SK-N-SH (cell line): Measurements from ENCODE around the gene IL1R1. TPM values are rescaled to one million over a fixed set of nuclear protein-coding genes. Genes with fewer than 3 reads are reported as not detected.
"Not testable (repeated sequence)": the region's sequence is repeated elsewhere in the genome, so short reads cannot be mapped to it uniquely, and the experiment has no call there.

Experiments used
- CTCF ChIA-PET: fragments of 300-600, 350-600 bp; formaldehyde crosslinking; extraction: SDS; loops from one replicate; lab custom pipeline; 2021; lab: Yijun Ruan, JAX
- POLR2A ChIA-PET: fragments of 350-600 bp; sonication (Branson Sonifier 250); formaldehyde crosslinking; extraction: SDS; loops from one replicate; lab custom pipeline; 2020; ENCODE audit warnings: antibody characterized with exemption, inconsistent platforms; lab: Yijun Ruan, JAX
- DNase-seq: peaks from one replicate; pipeline ENCODE4 v3.0.0; 2012
- H2AFZ ChIP-seq: fragments of 200-600 bp; sonication (generic); 2 replicates; pipeline ENCODE4 v1.8.1; 2016; ENCODE audit warnings: antibody characterized with exemption, mild to moderate bottlenecking, low read depth
- H3F3A ChIP-seq: fragments of 200-600 bp; sonication (generic); replicated peaks from 2 replicates; pipeline ENCODE3; 2016; ENCODE audit warnings: antibody characterized with exemption, mild to moderate bottlenecking; ENCODE audit not compliant: insufficient read depth
- H3K27ac ChIP-seq, 2 experiments: fragments of 200-500 bp in 1 of 2; fragments of 200-600 bp in 1 of 2; sonication (Bioruptor generic) in 1 of 2; sonication (generic), shearing (Covaris generic) in 1 of 2; 2 replicates each; pipeline versions ENCODE4 v1.5.1 to v1.6.1; 2014 to 2016; ENCODE audit warnings: low read depth in 2 of 2, inconsistent platforms in 1 of 2, low read length in 1 of 2, mild to moderate bottlenecking in 1 of 2, mixed read lengths in 1 of 2
- H3K27me3 ChIP-seq: fragments of 200-600 bp; sonication (generic), shearing (Covaris generic); 2 replicates; pipeline ENCODE4 v1.6.1; 2016; ENCODE audit warnings: mixed run types; ENCODE audit not compliant: insufficient read depth
- H3K36me3 ChIP-seq, 2 experiments: fragments of 200-500 bp in 1 of 2; fragments of 200-600 bp in 1 of 2; sonication (Bioruptor generic) in 1 of 2; sonication (generic) in 1 of 2; replicated peaks in 1 of 2; 2 replicates each; pipeline versions ENCODE3 to v1.5.1; 2014 to 2016; ENCODE audit warnings: low read length in 1 of 2, mild to moderate bottlenecking in 1 of 2; ENCODE audit not compliant: insufficient read depth in 2 of 2, control insufficient read depth in 1 of 2
- H3K4me1 ChIP-seq, 2 experiments: fragments of 200-500 bp in 1 of 2; fragments of 200-600 bp in 1 of 2; sonication (Bioruptor generic) in 1 of 2; sonication (generic), shearing (Covaris generic) in 1 of 2; 2 replicates each; pipeline versions ENCODE4 v1.5.1 to v1.6.1; 2014 to 2016; ENCODE audit warnings: low read depth in 1 of 2, low read length in 1 of 2, mixed run types in 1 of 2; ENCODE audit not compliant: insufficient read depth in 2 of 2, control insufficient read depth in 1 of 2
- H3K4me2 ChIP-seq: fragments of 200-600 bp; sonication (generic), shearing (Covaris generic); 2 replicates; pipeline ENCODE4 v1.6.1; 2017; ENCODE audit warnings: mixed run types
- H3K4me3 ChIP-seq, 2 experiments: fragments of 200-500 bp in 1 of 2; fragments of 200-600 bp in 1 of 2; sonication (Bioruptor generic) in 1 of 2; sonication (generic), shearing (Covaris generic) in 1 of 2; 2 replicates each; pipeline versions ENCODE4 v1.5.1 to v1.8.1; 2014 to 2016; ENCODE audit warnings: low read depth in 2 of 2, inconsistent platforms in 1 of 2, low read length in 1 of 2, mild to moderate bottlenecking in 1 of 2, mixed read lengths in 1 of 2, moderate library complexity in 1 of 2
- H3K79me2 ChIP-seq: fragments of 200-600 bp; sonication (generic); 2 replicates; pipeline ENCODE4 v1.8.1; 2017; ENCODE audit warnings: mild to moderate bottlenecking; ENCODE audit not compliant: insufficient read depth
- H3K9ac ChIP-seq: fragments of 200-600 bp; sonication (generic); 2 replicates; pipeline ENCODE4 v1.6.1; 2017; ENCODE audit warnings: mixed run types
- H3K9me2 ChIP-seq: fragments of 200-600 bp; sonication (generic); 2 replicates; pipeline ENCODE4 v1.6.1; 2017; ENCODE audit warnings: mixed run types
- H3K9me3 ChIP-seq: fragments of 200-600 bp; sonication (generic); 2 replicates; pipeline ENCODE4 v1.6.1; 2017; ENCODE audit warnings: mixed run types, mild to moderate bottlenecking, moderate library complexity
- H4K20me1 ChIP-seq: fragments of 200-600 bp; sonication (generic); 2 replicates; pipeline ENCODE4 v1.6.1; 2017; ENCODE audit warnings: mild to moderate bottlenecking, mixed run types; ENCODE audit not compliant: insufficient read depth
- ELF1 ChIP-seq: IDR thresholded peaks from 2 replicates; pipeline ENCODE4 v1.4.0; 2012
- FOXJ3 ChIP-seq: sonication (generic); formaldehyde crosslinking; IDR thresholded peaks from 2 replicates; pipeline ENCODE4 v1.5.1; 2020; ENCODE audit warnings: mild to moderate bottlenecking, missing genetic modification reagents
- FOXM1 ChIP-seq: IDR thresholded peaks from 2 replicates; pipeline ENCODE4 v1.4.0; 2012; ENCODE audit warnings: low read depth, mild to moderate bottlenecking
- GABPA ChIP-seq: IDR thresholded peaks from 2 replicates; pipeline ENCODE4 v1.4.0; 2012; ENCODE audit warnings: low read depth, mild to moderate bottlenecking
- MEF2A ChIP-seq: IDR thresholded peaks from 2 replicates; pipeline ENCODE4 v1.4.0; 2012; ENCODE audit warnings: low read depth, borderline replicate concordance
- MXI1 ChIP-seq: IDR thresholded peaks from 2 replicates; pipeline ENCODE4 v1.6.1; 2012; ENCODE audit warnings: mild to moderate bottlenecking, low read depth, low read length, improper control_type of control experiment
- POLR2AphosphoS5 ChIP-seq: IDR thresholded peaks from 2 replicates; pipeline ENCODE4 v1.6.1; 2012; ENCODE audit warnings: low read depth, low read length
- SIN3A ChIP-seq: IDR thresholded peaks from 2 replicates; pipeline ENCODE4 v1.6.1; 2012; ENCODE audit warnings: low read depth, mild to moderate bottlenecking, low read length, moderate library complexity, borderline replicate concordance
- TCF12 ChIP-seq: IDR thresholded peaks from 2 replicates; pipeline ENCODE4 v1.4.0; 2012
- TEAD4 ChIP-seq: IDR thresholded peaks from 2 replicates; pipeline ENCODE4 v1.4.0; 2012; ENCODE audit warnings: mild to moderate bottlenecking, borderline replicate concordance; ENCODE audit not compliant: insufficient read depth
- USF2 ChIP-seq: fragments of 150-350 bp; IDR thresholded peaks from 2 replicates; pipeline ENCODE4 v1.6.1; 2017; ENCODE audit warnings: antibody characterized with exemption, low read length, low read depth, borderline replicate concordance
- YY1 ChIP-seq: IDR thresholded peaks from 2 replicates; pipeline ENCODE4 v1.4.0; 2012; ENCODE audit warnings: low read depth, mild to moderate bottlenecking
- WGBS: methylation state at CpG from one replicate; pipeline ENCODE4 v1.1.6; 2017; ENCODE audit warnings: low lambda C conversion rate; 5-methylcytosine and 5-hydroxymethylcytosine counted together
- polyA plus RNA-seq, 3 experiments: library from polyadenylated mRNA; depleted of rRNA; stranded (reverse); fragments of >200 nt; gene quantifications; 2 replicates each; pipeline ENCODE4 v1.2.3, GENCODE V29; 2012
- TF ChIP-seq, protein P1 (sequence below): IDR thresholded peaks from 2 replicates; pipeline ENCODE4 v1.4.0; 2012; ENCODE audit warnings: low read depth
- TF ChIP-seq, protein P2 (sequence below): IDR thresholded peaks from 2 replicates; pipeline ENCODE4 v1.4.0; 2012; ENCODE audit warnings: low read depth, borderline replicate concordance

IL1R1 gene
- polyA plus RNA-seq, 1 of the 3 experiments (the other 2 are of a cell fraction), result 13.3 TPM

DNA sequence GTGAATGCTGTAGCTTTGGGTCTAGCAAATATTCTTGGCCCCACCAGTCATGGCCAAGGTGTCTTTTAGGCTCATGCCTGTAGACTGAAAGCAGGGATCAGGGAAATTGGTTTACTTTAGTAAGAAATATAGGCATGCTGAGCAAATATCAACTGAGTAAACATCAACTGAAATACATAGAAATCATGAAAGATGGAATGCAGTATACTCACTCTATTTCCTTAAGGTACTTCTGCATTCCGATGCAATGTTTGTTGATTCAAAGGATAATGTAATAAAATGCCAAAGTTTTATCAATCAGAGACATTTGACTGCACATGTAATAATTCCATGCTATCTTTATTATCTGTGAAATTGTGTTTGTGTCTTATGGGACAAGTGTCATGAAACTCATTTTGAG, 19.6 kb upstream of the IL1R1 start:
- Histone ChIP-seq H3K4me3 (no peak overlapping the region), H3K9ac (peak overlapping the region; percentile 66; the same call in 1 of the 2 replicates), H3K27me3 (no peaks in the 10 kb centered on the region), H3K36me3 (no peaks in the 10 kb centered on the region), H3K9me2 (no peaks in the 10 kb centered on the region), H3K27ac (peak overlapping the region in 1 of 2 experiments; percentile 97; a peak in 3 of 4 replicates), H3K4me1 (no peaks in the 10 kb centered on the region; a peak in 1 of 4 replicates), H4K20me1 (no peaks in the 10 kb centered on the region), H3K79me2 (no peaks in the 10 kb centered on the region), H3K4me2 (peak overlapping the region; percentile 10; the same call in 1 of the 2 replicates), H3F3A (peaks cover 12% of the 10 kb centered on the region), H2AFZ (peak overlapping the region; percentile 65; the same call in 1 of the 2 replicates), H3K9me3 (no peaks in the 10 kb centered on the region)
- 45% methylated on average over 1 of the region's 1 CpG for WGBS
- no peak for DNase-seq
- POLR2A ChIA-PET, result no interaction called here
- TF ChIP-seq MXI1, result no peak
- TF ChIP-seq SIN3A, result no peak
- TF ChIP-seq GABPA, result no peak
- no peak for TF ChIP-seq POLR2AphosphoS5
- no peak for TF ChIP-seq ELF1
- CTCF ChIA-PET, result interaction anchor here (1.3 kb wide), 1 partner anchor 15 kb away, joined by 3 read pairs; no protein-coding TSS in a partner anchor

- H4K20me1 ChIP-seq, H3K4me2 ChIP-seq, H3K36me3 ChIP-seq, H3K9me3 ChIP-seq, H3K27me3 ChIP-seq, H3K9me2 ChIP-seq, H3K9ac ChIP-seq, CTCF ChIA-PET, POLR2A ChIA-PET, H3K79me2 ChIP-seq, H3K4me1 ChIP-seq, H3K4me3 ChIP-seq, H3K27ac ChIP-seq, DNase-seq, H2AFZ ChIP-seq: not testable (repeated sequence)
- 58% methylated on average over 5 of the region's 5 CpGs for WGBS
- H3F3A ChIP-seq, result peaks cover 21% of the 10 kb centered on the region
Measured at GRCh38 chr2:102124421-102124820, 18.1 kb upstream of the IL1R1 start.

- H3K79me2 ChIP-seq, result no peaks in the 10 kb centered on the region
- no peaks in the 10 kb centered on the region for H3K9me3 ChIP-seq
- H3F3A ChIP-seq, result peaks cover 21% of the 10 kb centered on the region
- H3K27ac ChIP-seq, result peak overlapping the region in 1 of 2 experiments; percentile 97; a peak in 1 of 4 replicates
- H3K4me1 ChIP-seq, result peaks cover 0 to 3% of the 10 kb centered on the region in 2 experiments; a peak in 1 of 4 replicates
- WGBS, result 55% methylated on average over 4 of the region's 4 CpGs
- no peaks in the 10 kb centered on the region for H3K9me2 ChIP-seq
- no peaks in the 10 kb centered on the region for H3K36me3 ChIP-seq
- no peak for TF ChIP-seq TCF12
- no peak for TF ChIP-seq GABPA
- TF ChIP-seq, protein P1, sequence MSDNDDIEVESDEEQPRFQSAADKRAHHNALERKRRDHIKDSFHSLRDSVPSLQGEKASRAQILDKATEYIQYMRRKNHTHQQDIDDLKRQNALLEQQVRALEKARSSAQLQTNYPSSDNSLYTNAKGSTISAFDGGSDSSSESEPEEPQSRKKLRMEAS, result no peak
- no peak for TF ChIP-seq FOXM1
- TF ChIP-seq FOXJ3, result no peak
- TF ChIP-seq MEF2A, result no peak
- TF ChIP-seq SIN3A, result no peak
- TF ChIP-seq USF2, result no peak
- TF ChIP-seq, protein P2, sequence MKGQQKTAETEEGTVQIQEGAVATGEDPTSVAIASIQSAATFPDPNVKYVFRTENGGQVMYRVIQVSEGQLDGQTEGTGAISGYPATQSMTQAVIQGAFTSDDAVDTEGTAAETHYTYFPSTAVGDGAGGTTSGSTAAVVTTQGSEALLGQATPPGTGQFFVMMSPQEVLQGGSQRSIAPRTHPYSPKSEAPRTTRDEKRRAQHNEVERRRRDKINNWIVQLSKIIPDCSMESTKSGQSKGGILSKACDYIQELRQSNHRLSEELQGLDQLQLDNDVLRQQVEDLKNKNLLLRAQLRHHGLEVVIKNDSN, result no peak
- no peak for TF ChIP-seq YY1
- no peak for TF ChIP-seq TEAD4
- no peaks in the 10 kb centered on the region for H3K27me3 ChIP-seq
- H4K20me1 ChIP-seq, result no peaks in the 10 kb centered on the region
- no peak for DNase-seq
- no peak overlapping the region for H2AFZ ChIP-seq
- no peak overlapping the region for H3K9ac ChIP-seq
- ChIA-PET POLR2A (no interaction called here), CTCF (interaction anchor here (0.5 to 1.2 kb wide), 2 partner anchors 114 to 932 kb away, joined by 3 to 4 read pairs; no protein-coding TSS in a partner anchor)
- H3K4me3 ChIP-seq, result no peak overlapping the region
- no peak overlapping the region for H3K4me2 ChIP-seq
Measured at GRCh38 chr2:102126169-102126568, 16.4 kb upstream of the IL1R1 start.
